ENCODE results near the gene MYH9.

DNA sequence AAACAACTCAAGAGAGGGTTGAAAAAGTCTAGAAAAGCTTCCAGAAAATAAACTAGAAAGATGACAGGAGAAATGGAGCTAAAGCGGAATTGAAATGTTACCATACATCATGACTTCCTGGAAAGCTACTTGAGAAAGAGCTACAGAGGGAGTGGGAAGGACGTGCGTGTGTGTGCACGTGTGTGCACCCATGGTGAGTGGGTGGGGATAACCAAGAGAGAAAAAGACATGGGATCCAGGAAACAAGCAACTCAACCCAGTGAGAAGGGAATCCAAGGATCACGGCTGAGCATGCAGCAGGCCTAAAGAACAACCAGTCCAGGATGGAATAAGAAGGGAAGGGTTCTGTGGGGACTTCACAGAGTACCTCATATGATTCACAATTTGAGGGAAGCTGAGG, 113.2 kb downstream of the MYH9 start:
- TF ChIP-seq, protein P1, sequence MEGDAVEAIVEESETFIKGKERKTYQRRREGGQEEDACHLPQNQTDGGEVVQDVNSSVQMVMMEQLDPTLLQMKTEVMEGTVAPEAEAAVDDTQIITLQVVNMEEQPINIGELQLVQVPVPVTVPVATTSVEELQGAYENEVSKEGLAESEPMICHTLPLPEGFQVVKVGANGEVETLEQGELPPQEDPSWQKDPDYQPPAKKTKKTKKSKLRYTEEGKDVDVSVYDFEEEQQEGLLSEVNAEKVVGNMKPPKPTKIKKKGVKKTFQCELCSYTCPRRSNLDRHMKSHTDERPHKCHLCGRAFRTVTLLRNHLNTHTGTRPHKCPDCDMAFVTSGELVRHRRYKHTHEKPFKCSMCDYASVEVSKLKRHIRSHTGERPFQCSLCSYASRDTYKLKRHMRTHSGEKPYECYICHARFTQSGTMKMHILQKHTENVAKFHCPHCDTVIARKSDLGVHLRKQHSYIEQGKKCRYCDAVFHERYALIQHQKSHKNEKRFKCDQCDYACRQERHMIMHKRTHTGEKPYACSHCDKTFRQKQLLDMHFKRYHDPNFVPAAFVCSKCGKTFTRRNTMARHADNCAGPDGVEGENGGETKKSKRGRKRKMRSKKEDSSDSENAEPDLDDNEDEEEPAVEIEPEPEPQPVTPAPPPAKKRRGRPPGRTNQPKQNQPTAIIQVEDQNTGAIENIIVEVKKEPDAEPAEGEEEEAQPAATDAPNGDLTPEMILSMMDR (IDR thresholded peaks at IDR 0.05; ENCODE audit: low read length), result no peak
- TF ChIP-seq EZH2phosphoT487 (IDR thresholded peaks at IDR 0.05; ENCODE audit: low read length) (no peak), EZH2 (optimal IDR thresholded peaks at IDR 0.05; ENCODE audit: low read depth, low read length) (no peak)
